Neuronal stem cell (in vitro differentiated cells): ENCODE results near the gene GNMT.

ENCODE experiments used
- DNase-seq: peaks from one replicate; pipeline ENCODE4 v3.0.0-alpha.2; 2013; ENCODE audit warnings: low spot score
- H2AFZ ChIP-seq: one replicate; pipeline ENCODE4 v1.6.1; 2013; ENCODE audit warnings: mild to moderate bottlenecking, low read length, inconsistent platforms
- H2AK5ac ChIP-seq: 2 replicates; pipeline ENCODE4 v1.6.1; 2013; ENCODE audit warnings: low read depth, mild to moderate bottlenecking, inconsistent platforms, low read length, moderate library complexity, mixed read lengths
- H2BK120ac ChIP-seq: 2 replicates; pipeline ENCODE4 v1.6.1; 2013; ENCODE audit warnings: low read depth, mild to moderate bottlenecking, inconsistent platforms, low read length, moderate library complexity, mixed read lengths
- H2BK12ac ChIP-seq: one replicate; pipeline ENCODE4 v1.6.1; 2013; ENCODE audit warnings: low read length, inconsistent platforms
- H2BK15ac ChIP-seq: 2 replicates; pipeline ENCODE4 v1.6.1; 2013; ENCODE audit warnings: mild to moderate bottlenecking, low read length, inconsistent platforms, mixed read lengths
- H2BK5ac ChIP-seq: one replicate; pipeline ENCODE4 v1.6.1; 2013; ENCODE audit warnings: inconsistent platforms, mild to moderate bottlenecking, low read length, moderate library complexity
- H3K14ac ChIP-seq: one replicate; pipeline ENCODE4 v1.6.1; 2013; ENCODE audit warnings: low read length, inconsistent platforms
- H3K18ac ChIP-seq: 2 replicates; pipeline ENCODE4 v1.6.1; 2013; ENCODE audit warnings: low read length, inconsistent platforms
- H3K23ac ChIP-seq: 2 replicates; pipeline ENCODE4 v1.6.1; 2013; ENCODE audit warnings: low read depth, mild to moderate bottlenecking, mixed read lengths, low read length, inconsistent platforms; ENCODE audit not compliant: poor library complexity
- H3K27ac ChIP-seq: replicated peaks from 3 replicates; pipeline ENCODE4 v1.5.1; 2013; ENCODE audit warnings: low read length, inconsistent platforms
- H3K27me3 ChIP-seq, 3 experiments: 2 replicates each; pipeline ENCODE4 v1.6.1; 2013; ENCODE audit warnings: low read length in 3 of 3, mild to moderate bottlenecking in 2 of 3, inconsistent platforms in 1 of 3, low read depth in 1 of 3, mixed read lengths in 1 of 3, moderate library complexity in 1 of 3; ENCODE audit not compliant: control insufficient read depth in 3 of 3, insufficient read depth in 3 of 3
- H3K36me3 ChIP-seq, 2 donors: replicated peaks in 1 of 2; 2 replicates each; pipeline ENCODE4 v1.6.1; 2013; ENCODE audit warnings: low read length in 2 of 2; ENCODE audit not compliant: control insufficient read depth in 2 of 2, insufficient read depth in 2 of 2
- H3K4ac ChIP-seq: 2 replicates; pipeline ENCODE4 v1.6.1; 2013; ENCODE audit warnings: inconsistent platforms, mild to moderate bottlenecking, low read length, moderate library complexity
- H3K4me1 ChIP-seq, 2 donors: 1 replicate in 1 of 2; 2 replicates in 1 of 2; pipeline ENCODE4 v1.6.1; 2013; ENCODE audit warnings: low read length in 2 of 2, low read depth in 1 of 2; ENCODE audit not compliant: control insufficient read depth in 2 of 2, insufficient read depth in 1 of 2
- H3K4me2 ChIP-seq: one replicate; pipeline ENCODE4 v1.6.1; 2013; ENCODE audit warnings: mild to moderate bottlenecking, low read length, inconsistent platforms; ENCODE audit not compliant: insufficient read depth, poor library complexity, severe bottlenecking
- H3K4me3 ChIP-seq, 2 donors: 2 replicates each; pipeline ENCODE4 v1.5.1; 2013; ENCODE audit warnings: low read length in 2 of 2, mild to moderate bottlenecking in 2 of 2, inconsistent platforms in 1 of 2, moderate library complexity in 1 of 2
- H3K79me1 ChIP-seq: one replicate; pipeline ENCODE4 v1.6.1; 2013; ENCODE audit warnings: low read depth, mild to moderate bottlenecking, inconsistent platforms, low read length, moderate library complexity
- H3K9ac ChIP-seq: one replicate; pipeline ENCODE4 v1.6.1; 2013; ENCODE audit warnings: mild to moderate bottlenecking, low read depth, low read length, inconsistent platforms; ENCODE audit not compliant: poor library complexity
- H3K9me3 ChIP-seq, 2 donors: replicated peaks in 1 of 2; 2 replicates each; pipeline versions ENCODE3 to v1.6.1; 2013; ENCODE audit warnings: low read length in 2 of 2, mild to moderate bottlenecking in 2 of 2, inconsistent platforms in 1 of 2, low read depth in 1 of 2, mixed read lengths in 1 of 2, moderate library complexity in 1 of 2; ENCODE audit not compliant: control insufficient read depth in 2 of 2, insufficient read depth in 1 of 2
- H4K8ac ChIP-seq: one replicate; pipeline ENCODE4 v1.6.1; 2013; ENCODE audit warnings: low read depth, mild to moderate bottlenecking, inconsistent platforms, low read length, moderate library complexity
- H4K91ac ChIP-seq: one replicate; pipeline ENCODE4 v1.6.1; 2013; ENCODE audit warnings: low read length, low read depth, mild to moderate bottlenecking, inconsistent platforms; ENCODE audit not compliant: poor library complexity
- WGBS, 2 donors: extraction: QIAGEN DNeasy Blood & Tissue Kit; methylation state at CpG; one replicate each; pipeline ENCODE4 v1.1.7; 2013; ENCODE audit warnings: missing lambda C conversion rate in 2 of 2, mixed read lengths in 1 of 2; ENCODE audit not compliant: insufficient read length in 2 of 2, insufficient replicate concordance in 1 of 2; ENCODE audit errors: extremely low coverage in 2 of 2; 5-methylcytosine and 5-hydroxymethylcytosine counted together

The GNMT gene

DNA sequence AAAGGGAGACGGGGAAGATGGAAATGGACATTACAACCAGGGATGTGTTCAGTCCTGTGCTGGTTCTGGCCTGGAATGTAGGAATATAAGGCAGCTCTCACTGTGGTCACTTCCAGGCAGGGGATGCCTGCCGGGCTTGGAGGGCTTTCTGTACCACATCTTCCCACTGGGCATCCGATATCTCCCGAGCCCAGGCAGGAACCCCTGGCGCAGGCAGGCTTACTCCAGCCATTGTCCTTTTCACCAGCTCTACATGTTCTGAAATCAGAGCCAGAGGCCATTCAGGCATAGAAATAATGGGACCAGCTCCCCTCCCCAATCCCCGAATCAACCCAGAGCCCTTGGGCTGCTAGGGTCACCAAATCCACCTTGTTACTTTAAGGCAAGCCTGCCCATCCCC, 51.8 kb downstream of the GNMT start:
- no peak overlapping the region for H2AFZ ChIP-seq
- H3K79me1 ChIP-seq, result peaks cover 21% of the 10 kb centered on the region
- H2BK12ac ChIP-seq, result no peak overlapping the region
- H3K18ac ChIP-seq, result no peak overlapping the region
- no peak overlapping the region for H3K14ac ChIP-seq
- no peak overlapping the region for H2BK120ac ChIP-seq
- DNase-seq, result no peak
- H3K4ac ChIP-seq, result no peak overlapping the region
- H3K23ac ChIP-seq, result no peak overlapping the region
- H2BK15ac ChIP-seq, result no peak overlapping the region
- H3K9me3 ChIP-seq, result no peaks in the 10 kb centered on the region
- no peaks in the 10 kb centered on the region for H3K27me3 ChIP-seq
- H3K9ac ChIP-seq, result no peak overlapping the region
- H3K4me1 ChIP-seq, result peaks cover 3 to 12% of the 10 kb centered on the region in 2 donors
- no CpG with 5 or more reads among the region's 6 CpGs for WGBS, 2 donors
- no peak overlapping the region for H2BK5ac ChIP-seq
- H4K8ac ChIP-seq, result no peak overlapping the region
- no peak overlapping the region for H4K91ac ChIP-seq
- H2AK5ac ChIP-seq, result no peak overlapping the region
- peak overlapping the region in 1 of 2 donors; percentile 97 for H3K4me3 ChIP-seq
- H3K27ac ChIP-seq, result no peak overlapping the region
- peaks cover 50 to 72% of the 10 kb centered on the region in 2 donors for H3K36me3 ChIP-seq
- H3K4me2 ChIP-seq, result no peak overlapping the region

DNA sequence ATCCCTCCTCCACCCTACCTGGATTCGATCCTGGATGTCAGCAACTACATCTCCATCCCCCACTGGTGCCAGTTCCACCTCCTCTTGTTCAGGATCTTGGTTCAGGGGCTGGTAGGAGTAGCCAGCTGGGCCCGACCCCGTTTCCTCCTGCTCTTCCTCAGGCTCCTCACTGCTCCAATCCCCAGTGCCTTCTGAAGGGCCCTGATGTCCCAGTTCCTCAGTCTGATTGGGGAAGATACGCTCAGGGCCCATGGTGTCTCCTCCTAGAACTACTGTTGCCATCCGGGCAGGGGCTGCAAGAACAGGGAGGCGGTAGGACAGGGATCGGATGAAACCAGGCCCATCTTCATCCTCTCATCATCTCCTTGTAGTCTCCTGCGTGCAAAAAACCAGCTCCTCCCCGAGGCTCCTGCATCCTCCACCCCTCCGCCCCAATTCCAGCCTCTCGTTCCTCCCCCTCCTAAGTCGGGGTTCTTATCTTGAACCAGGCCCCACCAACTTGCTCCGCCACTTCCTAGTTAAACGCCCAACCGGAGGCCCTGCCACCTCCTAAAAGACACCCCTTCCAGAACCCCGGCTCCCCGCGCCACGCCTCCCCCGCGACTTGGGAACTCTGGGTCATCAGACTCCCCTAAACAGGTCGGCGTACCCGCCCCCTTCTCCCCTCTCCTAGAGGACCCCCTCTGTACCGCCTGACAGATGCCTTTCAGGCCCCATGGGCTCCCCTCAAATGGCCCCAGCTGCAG, 52.7 kb downstream of the GNMT start:
- Histone ChIP-seq H3K27me3 (no peaks in the 10 kb centered on the region), H2BK120ac (no peak overlapping the region), H2AK5ac (no peak overlapping the region), H3K9ac (peak overlapping the region; percentile 71), H3K4me2 (peak overlapping the region; percentile 94), H3K14ac (no peak overlapping the region), H2BK5ac (peak overlapping the region; percentile 8), H4K91ac (no peak overlapping the region), H3K18ac (peak overlapping the region; percentile 81), H3K23ac (peak overlapping the region; percentile 22), H3K4me1 (peaks cover 3 to 12% of the 10 kb centered on the region in 2 donors), H3K27ac (no peak overlapping the region), H3K4ac (no peak overlapping the region), H3K79me1 (peaks cover 21% of the 10 kb centered on the region), H3K36me3 (peaks cover 49 to 72% of the 10 kb centered on the region in 2 donors), H2AFZ (peak overlapping the region; percentile 86), H2BK12ac (no peak overlapping the region), H2BK15ac (no peak overlapping the region), H4K8ac (no peak overlapping the region), H3K4me3 (peak overlapping the region; percentile 86 to 97), H3K9me3 (no peaks in the 10 kb centered on the region)
- no peak for DNase-seq
- no CpG with 5 or more reads among the region's 25 CpGs for WGBS, 2 donors
